ENCODE measurements around the gene TNFAIP8L2. TPM values are rescaled to one million over a fixed set of nuclear protein-coding genes. Genes with fewer than 3 reads are reported as not detected.

The TNFAIP8L2 gene
- total RNA-seq, 1 experiment from 2014 or later: not detected

DNA sequence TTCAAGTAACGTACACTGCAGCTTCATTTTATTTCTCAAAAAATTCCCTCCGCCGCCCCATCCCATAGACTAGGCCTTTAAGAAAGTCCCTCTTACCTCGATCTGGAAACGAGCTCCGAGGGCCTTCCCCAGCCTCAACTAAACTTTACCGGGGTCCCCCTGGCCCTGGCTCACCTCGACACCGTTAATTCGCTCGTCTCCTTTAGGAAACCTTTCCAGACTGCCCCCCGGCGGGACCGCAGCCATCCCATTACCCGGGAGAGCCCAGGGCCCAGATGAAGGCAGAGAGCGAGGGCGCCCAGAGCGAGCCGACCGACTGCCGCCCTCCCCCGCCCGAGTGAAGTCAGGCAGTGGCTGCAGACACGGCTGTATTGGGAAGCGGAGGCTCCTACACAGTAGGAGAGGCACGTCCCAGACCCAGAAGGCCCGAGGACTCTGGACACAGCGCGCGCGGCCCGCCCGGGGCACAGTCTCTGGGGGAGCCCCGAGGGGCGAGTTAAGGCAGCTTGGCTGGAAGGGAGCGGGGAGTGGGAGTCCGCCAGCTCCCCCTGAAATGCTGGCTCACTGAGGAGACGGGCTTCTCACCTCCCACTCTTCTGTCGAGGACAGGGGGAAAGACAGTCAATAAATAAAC, 24.6 kb upstream of the TNFAIP8L2 start:
- Histone ChIP-seq H3K56ac (ENCODE audit: insufficient read length, low read depth, low read length) (no peak overlapping the region), H3K79me1 (ENCODE audit: insufficient read depth, low read depth, low read length, poor library complexity, severe bottlenecking) (no peaks in the 10 kb centered on the region), H4K5ac (ENCODE audit: insufficient read length, low read depth, low read length) (no peak overlapping the region), H2AK5ac (ENCODE audit: insufficient read length, low read length) (no peak overlapping the region), H2BK15ac (ENCODE audit: low read depth, low read length) (no peak overlapping the region), H3K23ac (ENCODE audit: insufficient read length, low read depth, low read length) (no peak overlapping the region), H3K18ac (ENCODE audit: insufficient read length, low read depth, low read length) (no peak overlapping the region), H2BK20ac (ENCODE audit: low read depth, low read length, poor library complexity, severe bottlenecking) (no peak overlapping the region), H2BK12ac (ENCODE audit: insufficient read length, low read depth, low read length) (no peak overlapping the region), H3K9me3 (ENCODE audit: control insufficient read depth, low read depth, low read length) (no peaks in the 10 kb centered on the region), H2BK5ac (ENCODE audit: insufficient read length, low read length) (no peak overlapping the region), H3K4ac (ENCODE audit: low read depth, low read length) (no peak overlapping the region), H3K23me2 (ENCODE audit: insufficient read length, low read depth, low read length, poor library complexity, severe bottlenecking) (peaks cover 15% of the 10 kb centered on the region), H3K14ac (ENCODE audit: insufficient read depth, low read length) (peak overlapping the region; percentile 51; the same call in 1 of the 2 replicates), H3K4me1 (ENCODE audit: insufficient read depth, low read length) (no peaks in the 10 kb centered on the region), H3K27ac (ENCODE audit: insufficient read length, low read depth, low read length) (no peak overlapping the region), H2BK120ac (ENCODE audit: low read depth, low read length, poor library complexity, severe bottlenecking) (no peak overlapping the region), H3K79me2 (ENCODE audit: insufficient read depth, low read length) (no peaks in the 10 kb centered on the region), H4K8ac (replicated peaks; ENCODE audit: insufficient read length, low read depth, low read length) (no peak overlapping the region), H4K91ac (ENCODE audit: insufficient read length, low read depth, low read length) (no peak overlapping the region), H3K27me3 (ENCODE audit: insufficient read depth, low read length) (no peaks in the 10 kb centered on the region; the same call in 1 of the 2 replicates), H3K9ac (ENCODE audit: extremely low read depth, insufficient read length, low read length) (no peak overlapping the region), H2AFZ (ENCODE audit: low read length) (no peak overlapping the region), H3T11ph (ENCODE audit: low read length) (no peak overlapping the region), H3K4me2 (ENCODE audit: insufficient read depth, insufficient read length, low read length) (peak overlapping the region; percentile 53), H4K20me1 (ENCODE audit: control insufficient read depth, insufficient read depth, insufficient read length) (no peaks in the 10 kb centered on the region)
- Mint-ChIP-seq H3K9me3 (no peaks in the 10 kb centered on the region), H3K27ac (peak overlapping the region; percentile 66 to 89 (median 89); a peak in 5 of 7 replicates), H3K36me3 (ENCODE audit: insufficient read depth in 1 of 3, low read depth in 3 of 3) (peaks cover 7 to 28% (median 24%) of the 10 kb centered on the region in 3 experiments), H3K27me3 (ENCODE audit: low read depth) (peaks cover 12% of the 10 kb centered on the region), H3K4me1 (peaks cover 14 to 25% of the 10 kb centered on the region in 2 experiments), H3K4me3 (peak overlapping the region; percentile 62 to 76)
- no CpG with 5 or more reads among the region's 39 CpGs for WGBS (ENCODE audit: extremely low coverage, insufficient read length, low lambda C conversion rate)
- TF ChIP-seq CTCF (conservative IDR thresholded peaks at IDR 0.05): no peak
- peak; percentile 60 for DNase-seq
